ENCODE results near the gene GFI1B.
"Not testable (repeated sequence)": the region's sequence is repeated elsewhere in the genome, so short reads cannot be mapped to it uniquely, and the experiment has no call there.

Gene GFI1B

DNA sequence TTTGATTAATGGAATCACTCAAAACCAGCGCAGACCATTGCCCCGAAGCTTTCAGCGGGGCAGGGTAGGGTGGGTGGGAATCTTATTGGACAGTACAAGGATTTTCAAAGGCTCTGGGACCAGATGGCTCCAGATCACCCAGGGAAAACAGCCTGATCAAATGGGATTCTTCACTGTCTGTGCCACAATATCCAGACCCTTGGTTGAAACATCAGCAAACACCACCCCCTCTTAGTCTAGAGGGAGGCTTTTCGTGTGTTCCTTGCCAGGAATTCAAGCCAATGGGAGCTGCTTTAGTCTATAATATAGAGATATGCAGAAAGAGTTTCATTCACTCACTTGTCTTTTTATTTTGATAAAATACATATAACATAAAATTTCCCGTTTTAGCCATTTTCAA lies 1.7 kb downstream of the GFI1B start:
- H3K36me3 Mint-ChIP-seq: peaks cover 0 to 2% of the 10 kb centered on the region in 2 donors
- peaks cover 37 to 62% of the 10 kb centered on the region in 2 donors for H3K27me3 Mint-ChIP-seq
- no peak overlapping the region for H3K27ac Mint-ChIP-seq
- no peak for DNase-seq
- H3K4me3 Mint-ChIP-seq: no peak overlapping the region
- ATAC-seq (replicated peaks): no peak
- H3K9me3 Mint-ChIP-seq: no peaks in the 10 kb centered on the region
- H3K4me1 Mint-ChIP-seq: peaks cover 18 to 37% of the 10 kb centered on the region in 2 donors

DNA sequence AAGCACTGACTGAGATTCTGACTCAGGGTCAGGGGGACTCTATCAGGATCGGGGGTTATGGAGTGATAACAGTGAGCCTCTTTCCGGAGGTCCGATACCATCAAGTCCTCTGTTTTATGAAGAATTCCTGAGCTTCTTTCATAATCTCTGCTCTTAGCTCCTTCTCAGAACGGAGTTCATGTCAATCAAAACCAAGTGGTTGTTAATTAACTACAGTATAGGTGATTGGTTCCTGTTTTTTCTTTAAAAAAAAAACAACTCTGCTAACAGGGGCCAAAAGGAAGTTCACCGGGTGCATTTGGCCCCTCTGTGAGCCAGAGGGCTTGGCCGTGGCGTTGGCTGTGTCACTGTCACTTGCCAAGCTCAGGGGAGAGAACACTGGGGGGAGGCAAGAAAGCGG lies 4.0 kb downstream of the GFI1B start:
- Mint-ChIP-seq H3K36me3 (peaks cover 0 to 2% of the 10 kb centered on the region in 2 donors), H3K9me3 (no peaks in the 10 kb centered on the region), H3K4me3 (peak overlapping the region in 1 of 2 donors; percentile 25), H3K4me1 (peaks cover 18 to 34% of the 10 kb centered on the region in 2 donors), H3K27ac (no peak overlapping the region), H3K27me3 (peaks cover 55 to 73% of the 10 kb centered on the region in 2 donors)
- peak; percentile 69 to 70 for ATAC-seq (replicated peaks)
- no peak for DNase-seq

DNA sequence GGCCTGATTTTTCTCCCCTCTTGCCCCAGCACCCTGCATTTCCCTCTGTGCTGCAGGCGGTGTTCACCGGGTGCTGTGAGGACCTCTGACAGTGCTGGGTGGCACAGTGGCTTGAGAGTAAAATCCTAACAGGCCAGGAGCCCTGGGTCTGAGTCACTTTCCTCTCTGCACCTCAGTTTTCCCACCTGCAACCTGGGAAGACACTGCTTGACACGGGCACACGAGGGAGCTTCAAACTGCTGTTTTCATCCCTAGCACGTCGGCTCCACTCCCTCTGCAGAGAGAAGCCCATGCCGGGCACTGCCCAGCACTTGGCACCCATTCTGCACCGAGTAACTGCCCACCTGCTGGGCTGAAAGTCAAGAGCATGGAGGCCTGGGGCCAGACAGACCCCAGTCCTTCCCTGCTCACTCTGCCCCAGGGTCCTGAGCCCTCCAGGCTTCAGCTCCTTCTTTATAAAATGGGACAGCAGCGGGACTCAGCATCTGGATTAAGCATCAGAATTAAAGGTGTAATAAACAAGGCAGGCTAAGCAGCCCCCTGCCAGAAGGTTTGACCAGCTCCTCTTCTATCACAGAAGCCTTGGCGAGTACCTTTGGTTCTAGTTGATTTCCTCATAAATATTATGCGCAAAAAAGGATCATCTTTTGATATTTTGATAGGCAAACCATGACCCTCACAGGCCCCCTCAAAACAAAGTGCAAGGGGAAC lies 5.2 kb downstream of the GFI1B start:
- DNase-seq (no peak), ATAC-seq (replicated peaks) (no peak)
- Mint-ChIP-seq H3K36me3 (peaks cover 0 to 1% of the 10 kb centered on the region in 2 donors), H3K4me1 (peaks cover 15 to 23% of the 10 kb centered on the region in 2 donors), H3K27me3 (peaks cover 58 to 69% of the 10 kb centered on the region in 2 donors), H3K9me3 (no peaks in the 10 kb centered on the region), H3K4me3 (no peak overlapping the region), H3K27ac (no peak overlapping the region)

DNA sequence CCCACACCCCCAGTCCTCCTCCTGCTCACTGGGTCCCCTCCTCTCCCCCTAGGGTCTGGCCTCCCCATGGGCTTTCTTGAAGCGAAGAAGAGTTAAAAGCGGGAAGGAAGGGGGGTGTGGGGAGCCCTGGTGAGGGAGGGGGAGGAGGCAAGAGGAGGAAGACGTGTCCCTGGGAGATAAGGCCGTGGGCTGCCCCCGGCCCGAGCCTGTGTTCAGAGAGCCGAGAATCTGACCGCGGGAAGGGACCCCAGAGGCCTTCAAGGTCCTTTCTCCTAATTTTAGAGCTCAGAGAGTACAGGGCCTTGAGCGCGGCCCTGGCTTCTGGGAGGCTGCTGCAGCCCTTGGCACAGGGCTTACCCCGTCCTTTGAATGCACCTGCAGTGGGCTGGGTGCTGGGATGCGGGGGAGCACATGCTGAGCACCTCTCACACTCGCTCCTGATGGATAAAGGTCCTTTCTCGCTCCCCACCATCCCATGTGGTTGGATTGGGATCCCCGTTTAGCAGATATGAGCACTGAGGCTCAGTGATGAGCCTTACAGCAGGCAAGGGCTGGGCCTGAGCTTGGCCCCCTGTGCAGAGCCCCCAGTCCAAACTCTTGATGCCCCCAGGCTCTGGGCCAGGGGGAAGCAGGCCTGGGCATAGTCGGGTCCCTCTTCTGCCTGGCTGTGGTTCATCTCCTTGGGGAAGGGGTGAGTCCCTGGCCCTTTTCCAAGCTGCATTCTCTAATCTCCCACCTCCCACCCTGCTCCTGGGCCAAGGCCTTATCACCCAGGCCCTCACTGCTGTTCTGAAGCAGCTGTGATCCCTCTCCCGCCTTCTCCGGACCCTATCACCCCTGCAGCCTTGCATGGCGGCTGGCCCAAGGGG lies 5.9 kb downstream of the GFI1B start:
- H3K27me3 Mint-ChIP-seq: peaks cover 59 to 69% of the 10 kb centered on the region in 2 donors
- DNase-seq: no peak
- H3K9me3 Mint-ChIP-seq: no peaks in the 10 kb centered on the region
- H3K36me3 Mint-ChIP-seq: no peaks in the 10 kb centered on the region
- no peak overlapping the region for H3K27ac Mint-ChIP-seq
- ATAC-seq (replicated peaks): no peak
- H3K4me3 Mint-ChIP-seq: no peak overlapping the region
- peaks cover 12 to 18% of the 10 kb centered on the region in 2 donors for H3K4me1 Mint-ChIP-seq

DNA sequence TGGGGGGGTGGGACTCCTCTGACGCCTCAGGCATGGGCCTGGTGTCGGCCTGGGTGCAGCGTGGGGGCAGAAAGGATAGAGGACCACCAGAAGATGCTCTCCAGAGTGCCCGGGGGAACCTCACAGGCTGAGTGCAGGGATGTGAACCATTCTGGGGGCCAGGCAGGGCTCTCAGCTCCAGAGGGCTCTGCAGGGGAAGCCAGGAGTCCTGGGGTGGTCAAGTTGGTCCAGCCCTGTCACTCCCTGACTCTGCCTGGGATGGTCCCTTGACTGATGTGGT lies 6.5 kb downstream of the GFI1B start:
- H3K27me3 Mint-ChIP-seq: peaks cover 60 to 67% of the 10 kb centered on the region in 2 donors
- no peak overlapping the region for H3K27ac Mint-ChIP-seq
- H3K4me3 Mint-ChIP-seq: no peak overlapping the region
- ATAC-seq (replicated peaks) (no peak), DNase-seq (no peak)
- H3K9me3 Mint-ChIP-seq: no peaks in the 10 kb centered on the region
- H3K36me3 Mint-ChIP-seq: no peaks in the 10 kb centered on the region
- H3K4me1 Mint-ChIP-seq: peaks cover 8 to 13% of the 10 kb centered on the region in 2 donors

DNA sequence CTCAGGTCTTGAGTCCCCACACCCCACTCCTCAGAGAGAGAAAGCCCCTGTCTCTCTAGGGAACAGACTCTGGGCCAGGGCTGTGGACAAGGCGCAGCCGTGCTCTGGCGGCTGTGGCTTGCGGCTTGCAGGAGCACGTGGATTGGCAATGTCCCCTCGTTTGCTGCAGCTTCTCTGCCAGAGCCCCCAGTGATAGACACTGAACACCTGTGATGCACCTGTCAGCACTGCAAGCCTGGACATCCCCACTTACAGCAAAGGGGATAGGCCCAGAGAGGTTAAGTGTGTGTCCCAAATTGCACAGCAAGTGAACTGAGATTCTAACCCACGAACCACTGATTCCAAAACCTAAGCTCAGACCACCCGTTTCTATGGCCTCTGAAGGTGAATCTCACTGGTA lies 7.0 kb downstream of the GFI1B start:
- Mint-ChIP-seq H3K4me1 (peaks cover 8 to 13% of the 10 kb centered on the region in 2 donors), H3K27me3 (peaks cover 62 to 66% of the 10 kb centered on the region in 2 donors), H3K9me3 (no peaks in the 10 kb centered on the region), H3K27ac (no peak overlapping the region), H3K36me3 (no peaks in the 10 kb centered on the region), H3K4me3 (no peak overlapping the region)
- DNase-seq: no peak
- ATAC-seq (replicated peaks): no peak

DNA sequence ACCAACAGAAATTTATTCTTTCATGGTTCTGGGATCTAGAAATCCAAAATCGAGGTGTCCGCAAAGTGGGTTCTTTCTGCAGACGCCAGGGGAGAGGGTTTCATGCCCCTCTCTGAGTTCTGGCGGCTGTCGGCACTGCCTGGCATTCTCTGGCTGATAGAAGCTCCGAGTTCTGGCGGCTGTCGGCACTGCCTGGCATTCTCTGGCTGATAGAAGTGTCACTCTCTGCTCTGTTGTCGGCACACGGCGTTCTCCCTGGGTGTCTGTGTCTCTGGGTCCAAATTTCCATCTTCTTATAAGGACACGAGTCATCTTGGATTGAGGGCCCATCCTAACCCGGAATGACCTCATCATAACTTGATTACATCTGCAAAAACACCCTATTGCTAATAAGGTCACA lies 7.6 kb downstream of the GFI1B start:
- Mint-ChIP-seq H3K27ac (no peak overlapping the region), H3K4me3 (no peak overlapping the region), H3K36me3 (no peaks in the 10 kb centered on the region), H3K4me1 (peaks cover 8 to 13% of the 10 kb centered on the region in 2 donors), H3K27me3 (peaks cover 56 to 60% of the 10 kb centered on the region in 2 donors), H3K9me3 (no peaks in the 10 kb centered on the region)
- DNase-seq: no peak
- no peak for ATAC-seq (replicated peaks)

DNA sequence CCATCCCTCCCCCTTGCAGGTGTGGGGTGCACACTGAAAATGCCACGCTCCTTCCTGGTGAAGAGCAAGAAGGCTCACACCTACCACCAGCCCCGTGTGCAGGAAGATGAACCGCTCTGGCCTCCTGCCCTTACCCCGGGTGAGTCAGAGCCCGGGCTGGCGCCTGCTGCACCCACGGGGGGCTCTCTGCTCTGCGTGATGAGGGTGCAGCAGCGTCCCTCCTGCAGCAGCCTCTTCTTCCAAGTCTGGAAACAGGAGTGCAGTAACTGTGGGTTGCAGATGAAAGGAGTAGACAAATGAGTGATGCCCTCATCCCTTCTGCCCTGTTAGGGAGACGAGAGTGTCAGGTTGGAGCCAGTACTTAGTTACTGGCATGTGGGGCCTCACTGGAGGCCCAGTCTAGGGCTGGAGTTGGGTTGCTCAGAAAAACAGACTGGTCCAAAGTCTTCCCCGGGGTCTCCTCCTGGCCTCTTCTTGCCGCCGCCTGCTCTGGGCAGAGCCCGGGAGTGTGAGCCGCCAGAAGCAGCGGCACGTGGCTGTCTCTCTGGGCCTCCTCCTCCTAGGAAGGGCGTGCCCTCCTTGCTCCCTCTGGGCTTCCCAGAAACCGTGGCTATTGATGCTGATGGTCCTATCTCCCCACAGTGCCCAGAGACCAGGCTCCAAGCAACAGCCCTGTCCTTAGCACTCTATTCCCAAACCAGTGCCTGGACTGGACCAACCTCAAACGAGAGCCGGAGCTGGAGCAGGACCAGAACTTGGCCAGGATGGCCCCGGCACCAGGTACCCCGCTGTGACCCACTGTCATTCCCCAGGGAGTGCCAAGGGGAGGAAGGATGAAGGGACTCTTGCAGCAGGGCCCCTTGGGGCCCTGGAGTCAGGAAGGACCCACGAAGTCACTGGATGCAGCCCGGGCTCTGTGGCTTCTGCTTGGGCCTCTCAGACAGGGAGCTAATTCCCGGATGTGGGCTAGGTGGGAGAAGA lies 8.4 kb downstream of the GFI1B start:
- no peak overlapping the region for H3K27ac Mint-ChIP-seq
- ATAC-seq (replicated peaks) (no peak), DNase-seq (no peak)
- H3K27me3 Mint-ChIP-seq: peaks cover 53 to 58% of the 10 kb centered on the region in 2 donors
- peaks cover 12 to 16% of the 10 kb centered on the region in 2 donors for H3K4me1 Mint-ChIP-seq
- no peaks in the 10 kb centered on the region for H3K36me3 Mint-ChIP-seq
- no peak overlapping the region for H3K4me3 Mint-ChIP-seq
- no peaks in the 10 kb centered on the region for H3K9me3 Mint-ChIP-seq

DNA sequence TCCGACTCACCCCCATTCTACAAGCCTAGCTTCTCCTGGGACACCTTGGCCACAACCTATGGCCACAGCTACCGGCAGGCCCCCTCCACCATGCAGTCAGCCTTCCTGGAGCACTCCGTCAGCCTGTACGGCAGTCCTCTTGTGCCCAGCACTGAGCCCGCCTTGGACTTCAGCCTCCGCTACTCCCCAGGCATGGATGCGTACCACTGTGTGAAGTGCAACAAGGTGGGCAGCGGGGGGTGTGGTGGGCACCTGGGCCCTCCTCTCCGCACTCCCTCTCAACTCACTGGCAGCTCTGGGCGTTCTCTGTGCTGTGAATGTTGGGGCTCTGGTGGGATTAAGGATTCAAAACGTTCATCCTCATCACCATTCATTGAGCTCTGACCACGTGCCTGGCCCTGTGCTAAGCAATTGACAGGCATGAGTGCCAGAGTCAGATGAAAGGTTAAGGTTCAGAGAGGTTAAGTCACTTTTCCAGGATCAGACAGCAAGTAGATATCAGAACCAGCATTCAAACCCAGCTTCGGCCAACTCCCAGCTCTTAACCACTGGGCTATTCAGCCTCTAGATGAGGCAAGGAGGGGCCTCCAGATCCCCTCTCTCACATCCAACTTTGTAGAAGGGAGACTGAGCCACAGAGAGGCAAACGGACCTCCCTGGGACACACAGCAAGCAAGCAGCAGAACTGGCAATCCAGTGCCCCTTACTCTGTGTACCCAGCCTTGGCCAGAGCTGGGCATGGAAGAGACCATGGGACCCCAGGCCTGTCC lies 9.9 kb downstream of the GFI1B start:
- Mint-ChIP-seq H3K4me3 (no peak overlapping the region), H3K27ac (no peak overlapping the region), H3K9me3 (no peaks in the 10 kb centered on the region), H3K4me1 (peaks cover 6 to 7% of the 10 kb centered on the region in 2 donors), H3K27me3 (peaks cover 53 to 54% of the 10 kb centered on the region in 2 donors), H3K36me3 (no peaks in the 10 kb centered on the region)
- ATAC-seq (replicated peaks) (no peak), DNase-seq (no peak)

DNA sequence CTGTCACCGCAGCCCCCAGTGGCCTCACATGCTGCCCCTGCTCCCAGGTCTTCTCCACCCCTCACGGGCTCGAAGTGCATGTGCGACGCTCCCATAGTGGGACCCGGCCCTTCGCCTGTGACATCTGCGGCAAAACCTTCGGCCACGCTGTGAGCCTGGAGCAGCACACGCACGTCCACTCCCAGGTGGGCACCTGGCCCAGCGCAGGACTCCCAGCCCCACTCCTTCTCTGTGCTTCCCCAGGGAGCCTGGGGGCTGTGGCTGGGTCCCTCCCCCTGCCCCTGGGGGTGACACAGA lies 10.5 kb downstream of the GFI1B start:
- no peak for DNase-seq
- ATAC-seq (replicated peaks): no peak
- Mint-ChIP-seq H3K36me3 (no peaks in the 10 kb centered on the region), H3K27me3 (peaks cover 51 to 53% of the 10 kb centered on the region in 2 donors), H3K4me1 (peaks cover 6% of the 10 kb centered on the region in 2 donors), H3K4me3 (no peak overlapping the region), H3K9me3 (no peaks in the 10 kb centered on the region), H3K27ac (no peak overlapping the region)

DNA sequence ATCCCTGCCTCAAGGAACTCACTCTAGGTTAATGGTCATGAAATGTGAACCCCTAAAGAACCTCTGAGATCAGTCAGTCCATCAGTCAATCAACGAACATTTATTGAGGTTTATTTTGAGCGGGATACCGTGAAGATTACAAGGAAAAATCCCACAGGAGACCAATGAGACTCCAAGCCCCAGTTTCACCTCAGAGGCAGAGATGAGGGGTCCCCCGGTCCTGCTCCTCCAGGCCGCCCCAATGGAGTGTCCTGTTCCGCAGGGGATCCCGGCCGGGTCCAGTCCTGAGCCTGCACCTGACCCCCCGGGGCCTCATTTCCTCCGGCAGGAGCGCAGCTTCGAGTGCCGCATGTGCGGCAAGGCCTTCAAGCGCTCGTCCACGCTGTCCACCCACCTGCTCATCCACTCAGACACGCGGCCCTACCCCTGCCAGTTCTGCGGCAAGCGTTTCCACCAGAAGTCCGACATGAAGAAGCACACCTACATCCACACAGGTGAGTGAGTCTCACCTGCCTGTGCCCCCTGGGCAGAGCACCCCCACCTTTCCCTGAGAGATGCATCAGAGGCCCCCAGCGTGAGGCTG lies 11.0 kb downstream of the GFI1B start:
- ATAC-seq (replicated peaks) (peak in 1 of 2 donors; percentile 23), DNase-seq (no peak)
- H3K4me1 Mint-ChIP-seq: peaks cover 10% of the 10 kb centered on the region in 2 donors
- no peaks in the 10 kb centered on the region for H3K9me3 Mint-ChIP-seq
- no peak overlapping the region for H3K4me3 Mint-ChIP-seq
- no peak overlapping the region for H3K27ac Mint-ChIP-seq
- H3K27me3 Mint-ChIP-seq: peaks cover 51 to 58% of the 10 kb centered on the region in 2 donors
- H3K36me3 Mint-ChIP-seq: no peaks in the 10 kb centered on the region

DNA sequence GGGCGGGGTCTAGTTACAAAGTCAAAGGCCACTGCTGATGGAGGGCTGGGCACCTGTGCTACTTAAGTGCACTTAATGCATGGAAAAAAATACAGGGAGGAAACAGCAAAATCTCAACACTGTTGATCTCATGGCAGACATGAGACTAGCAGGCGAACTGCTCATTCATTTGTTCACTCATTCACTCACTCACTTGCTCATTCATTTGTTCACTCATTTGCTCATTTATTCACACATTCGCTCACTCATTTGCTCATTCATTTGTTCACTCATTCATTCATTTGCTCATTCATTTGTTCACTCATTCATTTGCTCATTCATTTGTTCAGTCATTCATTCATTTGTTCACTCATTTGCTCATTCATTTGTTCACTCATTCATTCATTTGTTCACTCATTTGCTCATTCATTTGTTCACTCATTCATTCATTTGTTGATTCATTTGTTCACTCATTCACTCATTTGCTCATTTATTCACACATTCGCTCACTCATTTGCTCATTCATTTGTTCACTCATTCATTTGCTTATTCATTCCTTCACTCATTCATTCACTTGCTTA lies 11.6 kb downstream of the GFI1B start:
- peak; percentile 43 to 51 for ATAC-seq (replicated peaks)
- Mint-ChIP-seq H3K27me3 (peaks cover 51 to 61% of the 10 kb centered on the region in 2 donors), H3K4me1 (peaks cover 13% of the 10 kb centered on the region in 2 donors)
- H3K36me3 Mint-ChIP-seq, H3K4me3 Mint-ChIP-seq, DNase-seq, H3K9me3 Mint-ChIP-seq, H3K27ac Mint-ChIP-seq: not testable (repeated sequence)

DNA sequence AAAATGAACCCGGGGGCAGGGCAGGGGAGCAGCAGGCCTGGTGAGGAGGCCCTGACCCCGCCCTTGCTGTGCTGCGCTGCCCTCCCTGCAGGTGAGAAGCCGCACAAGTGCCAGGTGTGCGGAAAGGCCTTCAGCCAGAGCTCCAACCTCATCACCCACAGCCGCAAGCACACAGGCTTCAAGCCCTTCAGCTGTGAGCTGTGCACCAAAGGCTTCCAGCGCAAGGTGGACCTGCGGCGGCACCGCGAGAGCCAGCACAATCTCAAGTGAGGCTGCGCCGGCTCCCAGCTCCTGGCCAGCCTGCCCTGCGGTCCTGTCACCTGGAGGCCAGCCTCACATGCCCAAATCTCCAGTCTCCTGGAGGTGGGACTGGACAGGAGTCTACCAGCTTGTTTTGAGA lies 12.3 kb downstream of the GFI1B start:
- ATAC-seq (replicated peaks) (no peak), DNase-seq (no peak)
- no peaks in the 10 kb centered on the region for H3K9me3 Mint-ChIP-seq
- peaks cover 13% of the 10 kb centered on the region in 2 donors for H3K4me1 Mint-ChIP-seq
- H3K36me3 Mint-ChIP-seq: no peaks in the 10 kb centered on the region
- peaks cover 50 to 59% of the 10 kb centered on the region in 2 donors for H3K27me3 Mint-ChIP-seq
- no peak overlapping the region for H3K4me3 Mint-ChIP-seq
- no peak overlapping the region for H3K27ac Mint-ChIP-seq
